HepG2 (cell line): ENCODE measurements around the gene NECTIN2. TPM values are rescaled to one million over a fixed set of nuclear protein-coding genes. Genes with fewer than 3 reads are reported as not detected.

Source experiments
- AGO1 ChIP-seq: fragments of 200-400 bp; formaldehyde crosslinking; IDR thresholded peaks from 2 replicates; pipeline ENCODE4 v1.6.1; 2017; ENCODE audit warnings: mild to moderate bottlenecking, low read depth, low read length, moderate library complexity; ENCODE audit not compliant: poor library complexity, severe bottlenecking
- ARID4A ChIP-seq: sonication (generic); formaldehyde crosslinking; IDR thresholded peaks from 2 replicates; pipeline ENCODE4 v1.5.0; 2020; ENCODE audit warnings: mild to moderate bottlenecking, missing genetic modification reagents, borderline replicate concordance
- CBX5 ChIP-seq: sonication (generic); formaldehyde crosslinking; IDR thresholded peaks from 2 replicates; pipeline ENCODE4 v1.4.0; 2020; ENCODE audit warnings: missing genetic modification reagents, borderline replicate concordance
- HMG20B ChIP-seq: conservative IDR thresholded peaks from 2 replicates; pipeline ENCODE4 v1.6.1; 2016; ENCODE audit warnings: missing genetic modification reagents, missing compliant biosample characterization
- HNF4G ChIP-seq, 2 experiments: sonication (generic) in 1 of 2; formaldehyde crosslinking in 1 of 2; IDR thresholded peaks; 2 replicates each; pipeline versions ENCODE4 v1.4.0 to v1.6.1; 2011 to 2020; ENCODE audit warnings: borderline replicate concordance in 2 of 2, low read depth in 2 of 2, mild to moderate bottlenecking in 2 of 2, low read length in 1 of 2, missing genetic modification reagents in 1 of 2, moderate library complexity in 1 of 2
- HOXA9 ChIP-seq: sonication (generic); formaldehyde crosslinking; IDR thresholded peaks from 2 replicates; pipeline ENCODE4 v1.8.1; 2022; ENCODE audit warnings: missing genetic modification reagents, mild to moderate bottlenecking, moderate library complexity, borderline replicate concordance
- KAT8 ChIP-seq: IDR thresholded peaks from 2 replicates; pipeline ENCODE4 v1.6.1; 2016; ENCODE audit warnings: missing genetic modification reagents, missing compliant biosample characterization
- MYC ChIP-seq: sonication (generic); formaldehyde crosslinking; IDR thresholded peaks from 2 replicates; pipeline ENCODE4 v1.9.0; 2021; ENCODE audit warnings: missing genetic modification reagents, borderline replicate concordance
- RARG ChIP-seq: sonication (generic); formaldehyde crosslinking; IDR thresholded peaks from 2 replicates; pipeline ENCODE4 v1.4.0; 2020; ENCODE audit warnings: low read depth, mild to moderate bottlenecking, missing genetic modification reagents
- SOX5 ChIP-seq: IDR thresholded peaks from 2 replicates; pipeline ENCODE4 v1.6.1; 2016; ENCODE audit warnings: borderline replicate concordance
- SP4 ChIP-seq: sonication (generic); formaldehyde crosslinking; IDR thresholded peaks from 2 replicates; pipeline ENCODE4 v1.8.1; 2023; ENCODE audit warnings: mild to moderate bottlenecking, missing genetic modification reagents
- TERF1 ChIP-seq: sonication (generic); formaldehyde crosslinking; IDR thresholded peaks from 2 replicates; pipeline ENCODE4 v1.8.0; 2022; ENCODE audit warnings: mild to moderate bottlenecking, missing genetic modification reagents, moderate library complexity
- UBTF ChIP-seq: sonication (generic); formaldehyde crosslinking; IDR thresholded peaks from 2 replicates; pipeline ENCODE4 v1.4.0; 2020; ENCODE audit warnings: mild to moderate bottlenecking, missing genetic modification reagents
- ZFP41 ChIP-seq: sonication (generic); formaldehyde crosslinking; IDR thresholded peaks from 2 replicates; pipeline ENCODE4 v1.4.0; 2020; ENCODE audit warnings: mild to moderate bottlenecking, missing genetic modification reagents, borderline replicate concordance
- ZFP90 ChIP-seq: sonication (generic); formaldehyde crosslinking; IDR thresholded peaks from 2 replicates; pipeline ENCODE4 v1.8.0; 2022; ENCODE audit warnings: missing genetic modification reagents, mild to moderate bottlenecking, inconsistent platforms, borderline replicate concordance
- ZNF101 ChIP-seq: sonication (generic); formaldehyde crosslinking; IDR thresholded peaks from 2 replicates; pipeline ENCODE4 v1.4.0; 2020; ENCODE audit warnings: mild to moderate bottlenecking, low read depth, missing genetic modification reagents, borderline replicate concordance
- ZNF547 ChIP-seq: sonication (generic); formaldehyde crosslinking; IDR thresholded peaks from 2 replicates; pipeline ENCODE4 v1.5.1; 2020; ENCODE audit warnings: mild to moderate bottlenecking, missing genetic modification reagents
- ZNF746 ChIP-seq: sonication (generic); formaldehyde crosslinking; IDR thresholded peaks from 2 replicates; pipeline ENCODE4 v1.8.0; 2022; ENCODE audit warnings: mild to moderate bottlenecking, missing genetic modification reagents
- ZNF747 ChIP-seq: sonication (generic); formaldehyde crosslinking; IDR thresholded peaks from 2 replicates; pipeline ENCODE4 v1.8.1; 2023; ENCODE audit warnings: missing genetic modification reagents, mild to moderate bottlenecking, borderline replicate concordance
- ZZZ3 ChIP-seq: sonication (generic); formaldehyde crosslinking; IDR thresholded peaks from 2 replicates; pipeline ENCODE4 v1.4.0; 2020; ENCODE audit warnings: missing genetic modification reagents, mild to moderate bottlenecking, borderline replicate concordance
- polyA plus RNA-seq, 8 experiments: library from polyadenylated mRNA; depleted of rRNA in 3 of 8; stranded (reverse) in 7 of 8; unstranded in 1 of 8; fragments of >200 nt; fragmentation: Illumina TruSeq in 4 of 8; extraction: Trizol in 4 of 8; gene quantifications; 2 replicates each; pipeline versions ENCODE4 v1.2.1 to v1.2.3, GENCODE V29; 2011 to 2016; ENCODE audit warnings: low read depth in 4 of 8, missing spikeins in 1 of 8, mixed read lengths in 1 of 8; ENCODE audit not compliant: insufficient read depth in 1 of 8
- total RNA-seq, 5 experiments: library from RNA; depleted of rRNA; stranded (reverse); fragments of >200 nt; fragmentation: Illumina TruSeq; extraction: Trizol; gene quantifications; 2 replicates each; pipeline ENCODE4 v1.2.3, GENCODE V29; 2016; ENCODE audit warnings: low read depth in 1 of 5

Gene NECTIN2
- total and polyA plus RNA-seq, 2 of the 13 experiments (the other 11 are each of a cell fraction or from before 2014, with no cell fraction given): 75.4 to 114 TPM

GRCh38 chr19:44903602-44904425, 57.7 kb downstream of the NECTIN2 start (continued):
- TF ChIP-seq UBTF (CRISPR knock-in tag) (peak; percentile 58), ZFP41 (CRISPR knock-in tag) (no peak), KAT8 (peak; percentile 54), RARG (no peak), HNF4G (IDR thresholded peaks at IDR 0.05; ENCODE audit: borderline replicate concordance, low read depth, low read length) (peak; percentile 94), HNF4G (CRISPR knock-in tag; IDR thresholded peaks at IDR 0.05; ENCODE audit: borderline replicate concordance, low read depth) (peak; percentile 97), ZNF101 (no peak), CBX5 (peak; percentile 69), HOXA9 (CRISPR knock-in tag) (no peak), ZNF746 (CRISPR knock-in tag) (peak; percentile 87; the same call in 1 of the 2 replicates), ARID4A (CRISPR knock-in tag) (peak; percentile 82; the same call in 1 of the 2 replicates), ZFP90 (CRISPR knock-in tag) (peak; percentile 40), TERF1 (CRISPR knock-in tag) (no peak), AGO1 (peak; percentile 63), HMG20B (CRISPR knock-in tag) (no peak), MYC (CRISPR knock-in tag) (peak; percentile 67; the same call in 1 of the 2 replicates), ZNF547 (no peak; the same call in 1 of the 2 replicates), SP4 (CRISPR knock-in tag) (peak; percentile 61), ZNF747 (CRISPR knock-in tag) (0 out of 2 replicates have a peak, but pooled peaks have one; percentile 21), SOX5 (CRISPR knock-in tag) (peak; percentile 64), ZZZ3 (CRISPR knock-in tag) (0 out of 2 replicates have a peak, but pooled peaks have one; percentile 42)
